HG03108 (cell line): Measurements from ENCODE around the gene HAGH.
A peak's percentile ranks its signal among the peaks of the same experiment; 100 is the strongest.
"Not testable (repeated sequence)": the region's sequence is repeated elsewhere in the genome, so short reads cannot be mapped to it uniquely, and the experiment has no call there.

ENCODE experiments used
- ATAC-seq: cut with Tn5 transposase; IDR thresholded peaks from one replicate; pipeline ENCODE4 v1.9.1; 2021; ENCODE audit warnings: moderate library complexity; ENCODE audit not compliant: unreplicated experiment

The HAGH gene

GRCh38 chr16:1826691-1827573, at the start of gene HAGH, which contains the start of gene FAHD1:
HAGH (minus strand) TSS chr16:1826825; CDS start chr16:1826787, 38 bp downstream.
FAHD1 (plus strand) TSS chr16:1827206; CDS start chr16:1827239, 33 bp downstream.
- peak; percentile 77 for ATAC-seq

- ATAC-seq = not testable (repeated sequence)
Measured at GRCh38 chr16:1876066-1876465, 49.4 kb upstream of the HAGH start.

GRCh38 chr16:1874854-1875253, 48.2 kb upstream of the HAGH start:
- ATAC-seq = no peak

GRCh38 chr16:1871974-1872635, 45.5 kb upstream of the HAGH start, which contains the start of gene MEIOB:
MEIOB (minus strand) TSS chr16:1872164; CDS start chr16:1868175, 3,989 bp downstream.
- ATAC-seq = no peak

GRCh38 chr16:1870365-1871082, 43.9 kb upstream of the HAGH start:
- no peak for ATAC-seq

GRCh38 chr16:1865902-1866690, 39.5 kb upstream of the HAGH start:
- no peak for ATAC-seq

GRCh38 chr16:1863681-1864460, 37.2 kb upstream of the HAGH start:
- ATAC-seq = no peak

GRCh38 chr16:1862394-1862793, 35.8 kb upstream of the HAGH start:
- no peak for ATAC-seq

- no peak for ATAC-seq
Measured at GRCh38 chr16:1861730-1862129, 35.1 kb upstream of the HAGH start.

GRCh38 chr16:1859650-1860049, 33.0 kb upstream of the HAGH start:
- no peak for ATAC-seq

GRCh38 chr16:1858189-1858865, 31.7 kb upstream of the HAGH start:
- no peak for ATAC-seq

- ATAC-seq = no peak
Measured at GRCh38 chr16:1857433-1858097, 30.9 kb upstream of the HAGH start.

- ATAC-seq = no peak
Measured at GRCh38 chr16:1851793-1852192, 25.2 kb upstream of the HAGH start.

- no peak for ATAC-seq
Measured at GRCh38 chr16:1850981-1851380, 24.4 kb upstream of the HAGH start.

GRCh38 chr16:1846416-1846815, 19.8 kb upstream of the HAGH start:
- no peak for ATAC-seq

- no peak for ATAC-seq
Measured at GRCh38 chr16:1845985-1846384, 19.4 kb upstream of the HAGH start.

GRCh38 chr16:1839554-1839953, 12.9 kb upstream of the HAGH start:
- no peak for ATAC-seq

- ATAC-seq = no peak
Measured at GRCh38 chr16:1834096-1834495, 7.5 kb upstream of the HAGH start.
